Activated naive CD8-positive, alpha-beta T cell (primary cell): ENCODE data around the gene SBNO1.
A peak's percentile ranks its signal among the peaks of the same experiment; 100 is the strongest.
"Not testable (repeated sequence)": the region's sequence is repeated elsewhere in the genome, so short reads cannot be mapped to it uniquely, and the experiment has no call there.

Experiments
- H3K27ac Mint-ChIP-seq: one replicate; pipeline ENCODE4 v1.8.0; 2021; ENCODE audit warnings: mixed read lengths
- H3K27me3 Mint-ChIP-seq: one replicate; pipeline ENCODE4 v1.8.0; 2021; ENCODE audit warnings: mixed read lengths
- H3K36me3 Mint-ChIP-seq: one replicate; pipeline ENCODE4 v1.8.0; 2021; ENCODE audit warnings: mixed read lengths
- H3K4me1 Mint-ChIP-seq: one replicate; pipeline ENCODE4 v1.8.0; 2021; ENCODE audit warnings: low read depth, mixed read lengths
- H3K4me3 Mint-ChIP-seq: one replicate; pipeline ENCODE4 v1.8.0; 2021; ENCODE audit warnings: mild to moderate bottlenecking, mixed read lengths
- H3K9me3 Mint-ChIP-seq: one replicate; pipeline ENCODE4 v1.8.0; 2021; ENCODE audit warnings: low read depth, mixed read lengths

The SBNO1 gene

GRCh38 chr12:123364532-123365024, at the start of gene SBNO1:
Gene SBNO1, minus strand, starts transcription at chr12:123364847. Its CDS starts 14,406 bp downstream, at chr12:123350441.
- Mint-ChIP-seq H3K4me3 (peak within 1 kb of the TSS; percentile 94), H3K27me3 (no peaks in the 10 kb centered on the region), H3K9me3 (no peaks in the 10 kb centered on the region), H3K27ac (peak within 1 kb of the TSS; percentile 98), H3K4me1 (peaks cover 27% of the 10 kb centered on the region), H3K36me3 (no peaks in the 10 kb centered on the region)

GRCh38 chr12:123410041-123410412, 45.4 kb upstream of the SBNO1 start:
- Mint-ChIP-seq H3K4me1 (no peaks in the 10 kb centered on the region), H3K4me3 (no peak overlapping the region), H3K27ac (peak overlapping the region; percentile 28), H3K27me3 (no peaks in the 10 kb centered on the region), H3K9me3 (no peaks in the 10 kb centered on the region), H3K36me3 (peaks cover 2% of the 10 kb centered on the region)

- H3K9me3 Mint-ChIP-seq, H3K4me1 Mint-ChIP-seq, H3K4me3 Mint-ChIP-seq, H3K27me3 Mint-ChIP-seq, H3K36me3 Mint-ChIP-seq: not testable (repeated sequence)
- H3K27ac Mint-ChIP-seq: peak overlapping the region; percentile 8
Observed at GRCh38 chr12:123409284-123410040, 44.8 kb upstream of the SBNO1 start.

- not testable (repeated sequence) for H3K4me3 Mint-ChIP-seq, H3K27ac Mint-ChIP-seq, H3K36me3 Mint-ChIP-seq, H3K27me3 Mint-ChIP-seq, H3K4me1 Mint-ChIP-seq, H3K9me3 Mint-ChIP-seq
Observed at GRCh38 chr12:123408619-123409018, 44.0 kb upstream of the SBNO1 start.

GRCh38 chr12:123407934-123408333, 43.3 kb upstream of the SBNO1 start:
- H3K4me1 Mint-ChIP-seq, H3K36me3 Mint-ChIP-seq, H3K4me3 Mint-ChIP-seq, H3K9me3 Mint-ChIP-seq, H3K27ac Mint-ChIP-seq, H3K27me3 Mint-ChIP-seq: not testable (repeated sequence)

- not testable (repeated sequence) for H3K4me1 Mint-ChIP-seq, H3K27ac Mint-ChIP-seq, H3K27me3 Mint-ChIP-seq, H3K9me3 Mint-ChIP-seq, H3K4me3 Mint-ChIP-seq, H3K36me3 Mint-ChIP-seq
Observed at GRCh38 chr12:123407269-123407668, 42.6 kb upstream of the SBNO1 start.

GRCh38 chr12:123404581-123404980, 39.9 kb upstream of the SBNO1 start:
- Mint-ChIP-seq H3K4me3 (no peak overlapping the region), H3K27ac (no peak overlapping the region), H3K27me3 (no peaks in the 10 kb centered on the region), H3K4me1 (no peaks in the 10 kb centered on the region), H3K9me3 (no peaks in the 10 kb centered on the region), H3K36me3 (peaks cover 2% of the 10 kb centered on the region)

- H3K9me3 Mint-ChIP-seq: no peaks in the 10 kb centered on the region
- H3K4me1 Mint-ChIP-seq: peaks cover 3% of the 10 kb centered on the region
- H3K4me3 Mint-ChIP-seq: no peak overlapping the region
- no peak overlapping the region for H3K27ac Mint-ChIP-seq
- H3K27me3 Mint-ChIP-seq: no peaks in the 10 kb centered on the region
- peaks cover 2% of the 10 kb centered on the region for H3K36me3 Mint-ChIP-seq
Observed at GRCh38 chr12:123401753-123402683, 37.4 kb upstream of the SBNO1 start.

GRCh38 chr12:123399255-123399617, 34.6 kb upstream of the SBNO1 start:
- Mint-ChIP-seq H3K27ac (no peak overlapping the region), H3K36me3 (peaks cover 5% of the 10 kb centered on the region), H3K9me3 (no peaks in the 10 kb centered on the region), H3K4me1 (peaks cover 5% of the 10 kb centered on the region), H3K27me3 (no peaks in the 10 kb centered on the region), H3K4me3 (no peak overlapping the region)

- H3K4me1 Mint-ChIP-seq: peaks cover 5% of the 10 kb centered on the region
- H3K27ac Mint-ChIP-seq: no peak overlapping the region
- H3K36me3 Mint-ChIP-seq: peaks cover 3% of the 10 kb centered on the region
- H3K27me3 Mint-ChIP-seq: no peaks in the 10 kb centered on the region
- no peaks in the 10 kb centered on the region for H3K9me3 Mint-ChIP-seq
- no peak overlapping the region for H3K4me3 Mint-ChIP-seq
Observed at GRCh38 chr12:123398550-123399254, 34.1 kb upstream of the SBNO1 start.

- no peaks in the 10 kb centered on the region for H3K9me3 Mint-ChIP-seq
- H3K4me3 Mint-ChIP-seq: no peak overlapping the region
- no peaks in the 10 kb centered on the region for H3K27me3 Mint-ChIP-seq
- no peak overlapping the region for H3K27ac Mint-ChIP-seq
- peaks cover 3% of the 10 kb centered on the region for H3K36me3 Mint-ChIP-seq
- peaks cover 5% of the 10 kb centered on the region for H3K4me1 Mint-ChIP-seq
Observed at GRCh38 chr12:123398177-123398549, 33.5 kb upstream of the SBNO1 start.

- H3K4me1 Mint-ChIP-seq: peaks cover 5% of the 10 kb centered on the region
- no peak overlapping the region for H3K27ac Mint-ChIP-seq
- H3K27me3 Mint-ChIP-seq: no peaks in the 10 kb centered on the region
- H3K9me3 Mint-ChIP-seq: no peaks in the 10 kb centered on the region
- no peak overlapping the region for H3K4me3 Mint-ChIP-seq
- H3K36me3 Mint-ChIP-seq: peaks cover 3% of the 10 kb centered on the region
Observed at GRCh38 chr12:123397400-123397799, 32.8 kb upstream of the SBNO1 start.

GRCh38 chr12:123396954-123397353, 32.3 kb upstream of the SBNO1 start:
- Mint-ChIP-seq H3K4me3 (no peak overlapping the region), H3K4me1 (peaks cover 6% of the 10 kb centered on the region), H3K36me3 (peaks cover 3% of the 10 kb centered on the region), H3K27me3 (no peaks in the 10 kb centered on the region), H3K27ac (no peak overlapping the region), H3K9me3 (no peaks in the 10 kb centered on the region)

- Mint-ChIP-seq H3K27ac (no peak overlapping the region), H3K27me3 (no peaks in the 10 kb centered on the region), H3K9me3 (no peaks in the 10 kb centered on the region), H3K36me3 (peaks cover 3% of the 10 kb centered on the region), H3K4me3 (no peak overlapping the region), H3K4me1 (peaks cover 9% of the 10 kb centered on the region)
Observed at GRCh38 chr12:123396543-123396942, 31.9 kb upstream of the SBNO1 start.

GRCh38 chr12:123395236-123395635, 30.6 kb upstream of the SBNO1 start:
- H3K27ac Mint-ChIP-seq: no peak overlapping the region
- no peak overlapping the region for H3K4me3 Mint-ChIP-seq
- peaks cover 17% of the 10 kb centered on the region for H3K4me1 Mint-ChIP-seq
- H3K9me3 Mint-ChIP-seq: no peaks in the 10 kb centered on the region
- H3K36me3 Mint-ChIP-seq: peaks cover 3% of the 10 kb centered on the region
- no peaks in the 10 kb centered on the region for H3K27me3 Mint-ChIP-seq
